Thoracic aorta (tissue), 2 donors: Measurements from ENCODE around the gene SPATA6L. TPM values are rescaled to one million over a fixed set of nuclear protein-coding genes. Genes with fewer than 3 reads are reported as not detected.
A peak's percentile ranks its signal among the peaks of the same experiment; 100 is the strongest.

Experiments used
- ATAC-seq: fragments of 150-250 bp; one replicate; pipeline ENCODE4 v1.8.0; 2017; ENCODE audit warnings: low read depth; ENCODE audit not compliant: insufficient number of reproducible peaks, low FRiP score
- DNase-seq: peaks from one replicate; pipeline ENCODE4 v3.0.0-alpha.2; 2020; ENCODE audit warnings: low spot score
- H3K27ac ChIP-seq, 2 donors: fragments of 200-600 bp; sonication (generic); 1 replicate in 1 of 2; 2 replicates in 1 of 2; pipeline ENCODE4 v1.5.1; 2016; ENCODE audit warnings: mild to moderate bottlenecking in 2 of 2, moderate library complexity in 2 of 2
- H3K27me3 ChIP-seq: fragments of 200-600 bp; sonication (generic); replicated peaks from 2 replicates; pipeline ENCODE4 v1.6.0; 2016; ENCODE audit warnings: mild to moderate bottlenecking; ENCODE audit not compliant: insufficient read depth
- H3K36me3 ChIP-seq: fragments of 200-600 bp; sonication (generic); one replicate; pipeline ENCODE4 v1.5.1; 2016
- H3K4me1 ChIP-seq, 2 donors: fragments of 200-600 bp; sonication (generic); 1 replicate in 1 of 2; 2 replicates in 1 of 2; pipeline versions ENCODE4 v1.5.1 to v1.6.0; 2016; ENCODE audit warnings: low read depth in 2 of 2, mild to moderate bottlenecking in 1 of 2; ENCODE audit not compliant: control insufficient read depth in 1 of 2
- H3K4me3 ChIP-seq: fragments of 200-600 bp; sonication (generic); 2 replicates; pipeline ENCODE4 v1.5.1; 2016; ENCODE audit warnings: mild to moderate bottlenecking
- H3K9me3 ChIP-seq: fragments of 200-600 bp; sonication (generic); 2 replicates; pipeline ENCODE4 v1.5.1; 2016
- total RNA-seq, 2 donors: library from RNA; depleted of rRNA; stranded (reverse); fragments of >200 nt; gene quantifications; one replicate each; pipeline versions ENCODE4 v1.1.0 to v1.2.3, GENCODE V29; 2016
- TF ChIP-seq, protein P1 (sequence below): fragments of 200-600 bp; sonication (generic); IDR thresholded peaks from one replicate; pipeline ENCODE4 v1.5.1; 2019; ENCODE audit warnings: antibody characterized with exemption

SPATA6L gene
- total RNA-seq, 2 donors from 2014 or later = 1.8 to 2.4 TPM

DNA sequence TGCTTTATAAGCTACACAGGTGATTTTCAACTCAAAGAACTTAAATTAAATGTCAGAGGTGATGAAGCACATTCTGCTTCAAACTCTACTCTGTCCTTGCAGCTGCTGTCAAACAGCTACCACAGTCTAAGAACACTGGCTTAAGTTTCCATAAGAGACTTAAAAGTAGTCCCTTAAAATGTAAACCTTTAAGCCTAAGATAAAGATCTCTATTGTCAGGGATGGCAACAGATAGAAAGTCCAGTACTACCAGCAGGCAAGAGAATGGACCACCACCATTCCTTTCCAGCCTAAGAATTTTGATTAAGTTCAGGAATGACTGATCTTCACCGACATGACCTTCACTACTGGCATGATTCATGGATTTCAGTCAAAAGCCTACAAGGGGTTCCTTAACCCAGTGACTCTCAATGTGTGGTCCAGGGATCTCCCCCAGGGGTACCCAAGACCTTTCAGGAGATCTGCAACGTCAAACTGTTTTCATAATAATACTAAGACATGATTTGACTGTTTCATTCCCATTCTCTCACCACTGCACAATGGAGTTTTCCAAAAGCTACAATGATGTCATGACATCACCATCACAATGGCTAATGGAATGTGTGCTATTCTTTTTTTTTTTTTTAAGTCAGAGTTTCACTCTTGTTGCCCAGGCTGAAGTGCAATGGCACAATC, 45.3 kb downstream of the SPATA6L start:
- H3K27ac ChIP-seq = no peak overlapping the region
- H3K27me3 ChIP-seq = no peaks in the 10 kb centered on the region
- no peaks in the 10 kb centered on the region for H3K9me3 ChIP-seq
- H3K36me3 ChIP-seq = no peaks in the 10 kb centered on the region
- TF ChIP-seq, protein P1, sequence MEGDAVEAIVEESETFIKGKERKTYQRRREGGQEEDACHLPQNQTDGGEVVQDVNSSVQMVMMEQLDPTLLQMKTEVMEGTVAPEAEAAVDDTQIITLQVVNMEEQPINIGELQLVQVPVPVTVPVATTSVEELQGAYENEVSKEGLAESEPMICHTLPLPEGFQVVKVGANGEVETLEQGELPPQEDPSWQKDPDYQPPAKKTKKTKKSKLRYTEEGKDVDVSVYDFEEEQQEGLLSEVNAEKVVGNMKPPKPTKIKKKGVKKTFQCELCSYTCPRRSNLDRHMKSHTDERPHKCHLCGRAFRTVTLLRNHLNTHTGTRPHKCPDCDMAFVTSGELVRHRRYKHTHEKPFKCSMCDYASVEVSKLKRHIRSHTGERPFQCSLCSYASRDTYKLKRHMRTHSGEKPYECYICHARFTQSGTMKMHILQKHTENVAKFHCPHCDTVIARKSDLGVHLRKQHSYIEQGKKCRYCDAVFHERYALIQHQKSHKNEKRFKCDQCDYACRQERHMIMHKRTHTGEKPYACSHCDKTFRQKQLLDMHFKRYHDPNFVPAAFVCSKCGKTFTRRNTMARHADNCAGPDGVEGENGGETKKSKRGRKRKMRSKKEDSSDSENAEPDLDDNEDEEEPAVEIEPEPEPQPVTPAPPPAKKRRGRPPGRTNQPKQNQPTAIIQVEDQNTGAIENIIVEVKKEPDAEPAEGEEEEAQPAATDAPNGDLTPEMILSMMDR = no peak
- no peak overlapping the region for H3K4me3 ChIP-seq
- peaks cover 0 to 9% of the 10 kb centered on the region in 2 donors for H3K4me1 ChIP-seq
- DNase-seq (no peak), ATAC-seq (peak; percentile 86)

DNA sequence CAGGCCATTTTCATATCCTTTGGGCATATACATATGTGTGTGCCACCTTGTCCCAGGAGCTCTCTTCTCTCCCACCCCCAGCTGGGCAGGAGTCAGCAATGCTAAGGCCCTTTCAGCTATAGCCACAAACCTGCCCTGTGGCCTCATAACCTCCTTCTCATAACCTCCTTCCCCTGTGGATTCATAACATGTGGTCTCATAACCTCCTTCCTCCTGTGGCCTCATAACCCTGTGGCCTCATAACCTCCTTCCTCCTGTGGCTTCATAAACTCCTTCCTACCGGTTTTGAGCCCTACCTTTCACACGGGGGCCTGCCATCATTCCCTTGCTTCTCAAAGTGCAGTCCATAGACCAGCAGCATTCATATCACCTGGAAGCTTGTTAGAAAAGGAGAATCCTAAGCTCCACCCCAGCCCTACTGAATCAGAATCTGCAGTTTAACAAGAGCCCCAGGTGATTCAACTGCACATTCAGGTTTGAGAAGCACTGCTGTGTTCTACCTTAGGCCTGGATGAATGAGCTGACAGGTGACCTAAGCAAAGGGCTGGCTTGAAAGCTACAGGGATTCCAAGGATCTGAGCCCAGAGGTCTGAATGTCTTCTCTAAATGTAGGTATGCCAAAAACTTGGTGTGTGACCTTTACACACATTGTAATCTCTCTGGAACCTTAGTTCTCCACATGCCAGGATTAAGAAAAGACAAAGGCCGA, 46.1 kb downstream of the SPATA6L start:
- ATAC-seq (no peak), DNase-seq (no peak)
- no peaks in the 10 kb centered on the region for H3K27me3 ChIP-seq
- TF ChIP-seq, protein P1 = no peak
- H3K4me3 ChIP-seq = no peak overlapping the region
- H3K27ac ChIP-seq = no peak overlapping the region
- H3K4me1 ChIP-seq = peaks cover 0 to 9% of the 10 kb centered on the region in 2 donors
- H3K36me3 ChIP-seq = no peaks in the 10 kb centered on the region
- no peaks in the 10 kb centered on the region for H3K9me3 ChIP-seq

DNA sequence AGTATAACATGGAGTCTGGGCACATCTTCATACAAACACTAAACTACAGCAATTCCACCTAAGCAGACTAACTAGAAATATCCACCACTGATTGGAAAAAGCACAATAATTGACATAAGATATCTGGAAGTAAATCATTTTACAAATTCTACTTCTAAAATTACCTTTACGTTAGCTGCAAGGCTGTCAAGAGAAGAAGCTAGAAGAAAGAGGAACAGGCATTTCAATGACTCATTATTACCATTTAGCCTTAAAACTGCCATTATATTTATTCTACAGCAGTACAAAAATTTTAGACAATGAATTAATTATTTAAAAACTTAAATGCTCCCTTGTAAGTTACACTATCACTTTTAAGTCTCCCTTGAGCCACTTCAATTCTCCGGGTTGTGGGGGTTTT, 47.6 kb downstream of the SPATA6L start:
- H3K4me1 ChIP-seq = peaks cover 0 to 9% of the 10 kb centered on the region in 2 donors
- H3K9me3 ChIP-seq = no peaks in the 10 kb centered on the region
- TF ChIP-seq, protein P1 = no peak
- ATAC-seq (no peak), DNase-seq (no peak)
- no peak overlapping the region for H3K4me3 ChIP-seq
- H3K27ac ChIP-seq = no peak overlapping the region
- no peaks in the 10 kb centered on the region for H3K27me3 ChIP-seq
- no peaks in the 10 kb centered on the region for H3K36me3 ChIP-seq

DNA sequence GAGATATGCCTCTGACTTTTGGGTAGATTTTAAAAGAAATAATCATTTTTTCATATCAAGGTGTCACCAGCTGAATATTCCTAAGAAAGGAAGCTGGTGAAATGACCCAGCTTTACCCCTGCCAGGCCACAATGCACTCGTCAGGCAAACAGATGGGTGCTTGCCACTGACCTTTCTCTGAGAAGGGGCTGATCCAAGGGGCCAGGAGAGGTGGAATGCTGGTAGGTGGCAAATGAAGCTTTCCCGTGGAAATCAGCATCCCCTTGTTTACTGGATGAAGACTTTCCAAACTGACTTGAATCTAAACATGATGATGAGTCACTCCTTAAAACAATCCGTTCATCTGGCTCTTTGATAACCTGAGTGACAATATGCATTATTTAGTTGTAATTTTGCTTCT, 48.5 kb downstream of the SPATA6L start:
- Histone ChIP-seq H3K27me3 (no peaks in the 10 kb centered on the region), H3K9me3 (no peaks in the 10 kb centered on the region), H3K4me1 (peaks cover 0 to 9% of the 10 kb centered on the region in 2 donors), H3K27ac (no peak overlapping the region), H3K4me3 (no peak overlapping the region), H3K36me3 (no peaks in the 10 kb centered on the region)
- TF ChIP-seq, protein P1 = no peak
- no peak for ATAC-seq
- no peak for DNase-seq

DNA sequence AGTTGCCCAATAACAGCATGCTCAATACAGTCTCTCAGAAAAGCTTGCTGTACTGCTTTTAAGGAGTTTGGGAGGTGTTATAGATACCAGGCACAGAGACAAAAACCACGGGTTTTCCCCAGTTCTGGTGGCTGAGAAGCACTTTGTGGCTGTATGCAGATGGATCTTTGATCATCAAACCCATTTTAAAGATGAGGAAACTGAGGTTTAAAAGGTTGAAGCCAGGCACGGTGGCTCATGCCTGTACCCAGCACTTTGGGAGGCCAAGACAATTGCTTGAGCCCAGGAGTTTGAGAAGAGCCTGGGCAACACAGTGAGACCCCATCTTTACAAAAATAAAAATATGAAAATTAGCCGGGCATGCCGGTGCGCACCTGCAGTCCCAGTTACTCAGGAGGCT, 50.5 kb downstream of the SPATA6L start:
- Histone ChIP-seq H3K4me3 (no peak overlapping the region), H3K4me1 (peaks cover 0 to under 1% of the 10 kb centered on the region in 2 donors), H3K27me3 (no peaks in the 10 kb centered on the region), H3K36me3 (no peaks in the 10 kb centered on the region), H3K27ac (no peak overlapping the region), H3K9me3 (no peaks in the 10 kb centered on the region)
- ATAC-seq (no peak), DNase-seq (no peak)
- TF ChIP-seq, protein P1 = no peak
